Skeletal muscle cell (primary cell): ENCODE measurements around the gene KRTAP10-5.
"Not testable (repeated sequence)": the region's sequence is repeated elsewhere in the genome, so short reads cannot be mapped to it uniquely, and the experiment has no call there.

Experiments used
- DNase-seq: peaks from one replicate; pipeline ENCODE4 v3.0.0-alpha.2; 2010; ENCODE audit warnings: low read depth
- H3K4me3 ChIP-seq: 2 replicates; pipeline ENCODE4 v1.5.1; 2011; ENCODE audit warnings: low read depth, mild to moderate bottlenecking, control low read depth, low read length, moderate library complexity

KRTAP10-5 gene

GRCh38 chr21:44593598-44594405 is 13.4 kb upstream of the KRTAP10-5 start:
- H3K4me3 ChIP-seq, result no peak overlapping the region
- DNase-seq, result no peak

GRCh38 chr21:44592446-44593311 is 12.3 kb upstream of the KRTAP10-5 start, which contains the start of gene KRTAP10-6:
Gene KRTAP10-6 (minus strand): TSS chr21:44592505. CDS start chr21:44592484, 21 bp downstream.
- H3K4me3 ChIP-seq, result no peak within 1 kb of the TSS
- no peak for DNase-seq

GRCh38 chr21:44591801-44592130 is 11.4 kb upstream of the KRTAP10-5 start:
- not testable (repeated sequence) for DNase-seq, H3K4me3 ChIP-seq

DNA sequence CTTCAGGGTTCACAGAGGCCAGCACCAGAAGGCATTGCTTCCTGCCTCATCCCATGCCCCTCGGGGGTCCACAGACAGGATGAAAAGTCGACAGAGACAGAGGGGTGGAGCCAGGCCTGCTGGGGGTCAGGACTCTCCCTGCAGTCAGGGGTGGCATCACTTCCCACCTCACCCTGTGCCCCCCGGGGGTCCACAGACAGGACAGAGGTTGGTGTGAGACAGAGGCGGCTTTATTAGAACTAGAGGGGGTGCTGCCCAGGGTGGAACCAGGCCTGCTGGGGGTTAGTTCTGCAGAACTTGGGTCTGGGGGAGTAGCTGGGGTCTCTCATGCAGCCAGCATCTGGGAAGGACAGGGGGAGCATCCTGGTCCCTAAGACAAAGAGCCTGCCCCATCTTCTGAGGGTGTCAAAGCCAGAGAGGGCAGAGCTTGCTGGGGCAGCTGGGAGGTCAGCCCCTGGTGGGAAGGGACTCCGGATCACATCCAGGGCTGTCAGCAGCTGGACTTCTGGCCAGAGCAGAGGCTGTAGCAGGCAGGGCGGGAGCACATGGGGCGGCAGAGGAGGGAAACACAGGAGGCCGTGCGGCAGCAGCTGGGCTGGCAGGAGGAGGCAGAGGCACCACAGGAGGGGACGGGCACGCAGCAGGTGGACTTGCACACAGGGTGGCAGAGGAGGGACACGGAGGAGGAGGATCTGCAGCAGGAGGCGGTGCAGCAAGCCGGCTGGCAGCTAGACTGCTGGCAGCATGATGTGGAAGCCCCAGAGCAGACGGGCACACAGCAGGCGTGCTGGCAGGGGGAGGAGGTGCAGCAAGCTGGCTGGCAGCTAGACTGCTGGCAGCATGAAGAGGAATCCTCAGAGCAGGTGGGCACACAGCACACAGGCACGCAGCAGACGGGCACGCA is 10.7 kb upstream of the KRTAP10-5 start:
- DNase-seq, H3K4me3 ChIP-seq: not testable (repeated sequence)

DNA sequence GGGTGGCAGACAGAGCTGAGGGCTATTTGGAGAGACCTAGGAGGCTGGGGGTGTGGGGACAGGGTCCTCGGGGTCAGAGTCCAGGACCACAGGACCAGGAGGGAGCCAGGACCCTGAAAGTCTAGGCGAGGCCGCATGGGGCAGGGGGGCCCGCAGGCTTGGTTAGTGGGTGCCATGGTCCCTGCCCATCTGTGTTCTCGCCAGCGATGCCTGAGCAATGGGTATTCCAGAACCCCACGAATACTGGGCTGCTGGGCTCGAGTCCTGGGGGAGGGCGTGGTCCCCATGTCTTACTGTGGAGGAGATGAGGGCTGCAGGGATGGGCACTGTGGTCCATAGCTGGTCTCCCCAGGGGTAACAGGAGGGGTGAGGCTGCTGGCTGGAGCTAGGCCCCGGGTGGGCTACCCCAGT is 9.9 kb upstream of the KRTAP10-5 start:
- DNase-seq, result no peak
- H3K4me3 ChIP-seq, result no peak overlapping the region

- no peak for DNase-seq
- H3K4me3 ChIP-seq, result no peak overlapping the region
Measured at GRCh38 chr21:44589586-44590305, 9.3 kb upstream of the KRTAP10-5 start.

- H3K4me3 ChIP-seq, result no peak overlapping the region
- no peak for DNase-seq
Measured at GRCh38 chr21:44589094-44589493, 8.7 kb upstream of the KRTAP10-5 start.

GRCh38 chr21:44585892-44586291 is 5.5 kb upstream of the KRTAP10-5 start:
- no peak for DNase-seq
- H3K4me3 ChIP-seq, result no peak overlapping the region

- DNase-seq, result no peak
- no peak overlapping the region for H3K4me3 ChIP-seq
Measured at GRCh38 chr21:44583800-44584147, 3.4 kb upstream of the KRTAP10-5 start.

DNA sequence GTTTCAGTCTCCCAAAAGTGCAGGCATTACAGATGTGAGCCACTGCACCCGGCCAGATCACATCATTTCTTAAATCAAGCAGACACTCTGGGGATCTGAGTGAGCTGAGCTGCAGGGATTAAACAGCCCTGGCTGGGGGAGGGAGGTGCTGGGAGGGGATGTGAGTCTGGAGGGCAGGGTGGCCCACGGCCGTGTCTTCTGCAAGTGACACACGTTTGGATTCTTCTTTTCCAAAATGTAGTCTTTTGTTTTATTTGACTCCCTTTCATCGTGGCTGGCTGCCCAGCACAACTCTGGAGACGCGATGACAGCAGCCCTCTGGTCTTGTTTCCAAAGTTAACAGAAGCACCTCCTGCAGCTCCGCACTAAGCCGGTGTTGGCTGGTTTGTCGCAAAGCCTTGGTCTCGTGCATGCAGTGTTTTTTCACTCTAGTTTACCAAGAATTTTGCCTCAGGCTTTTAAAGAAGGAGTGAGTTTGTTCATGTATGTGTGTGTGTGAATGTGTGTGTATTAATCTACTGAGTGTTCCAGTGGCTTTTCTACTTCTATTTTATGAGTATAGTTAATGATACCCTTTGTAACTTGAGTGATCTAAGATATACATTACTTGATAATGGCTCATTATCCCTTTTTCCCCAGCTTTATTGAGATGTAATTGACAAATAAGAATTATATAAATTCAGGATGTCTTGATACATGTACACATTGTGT is 2.8 kb upstream of the KRTAP10-5 start:
- H3K4me3 ChIP-seq, result no peak overlapping the region
- no peak for DNase-seq

DNA sequence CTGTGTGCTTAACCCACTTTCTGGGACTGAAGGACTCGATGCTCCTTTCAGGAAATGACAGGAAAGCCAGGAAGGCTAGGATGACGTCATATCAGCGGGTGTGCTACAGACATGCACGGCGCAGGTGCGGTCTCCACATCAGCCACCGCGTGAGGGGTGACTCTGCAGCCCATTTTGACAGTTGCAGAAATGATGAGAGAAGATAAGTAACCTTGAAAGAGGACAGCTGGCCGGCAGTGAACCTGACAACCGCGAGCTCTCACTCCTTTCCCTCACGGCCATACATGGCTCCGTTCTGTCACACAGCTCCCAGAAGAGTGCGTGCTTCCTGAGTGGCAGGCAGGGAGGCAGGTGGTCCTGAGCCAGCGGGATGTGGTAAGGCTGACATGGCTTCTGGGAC is 1.7 kb upstream of the KRTAP10-5 start:
- no peak overlapping the region for H3K4me3 ChIP-seq
- DNase-seq, result no peak

DNA sequence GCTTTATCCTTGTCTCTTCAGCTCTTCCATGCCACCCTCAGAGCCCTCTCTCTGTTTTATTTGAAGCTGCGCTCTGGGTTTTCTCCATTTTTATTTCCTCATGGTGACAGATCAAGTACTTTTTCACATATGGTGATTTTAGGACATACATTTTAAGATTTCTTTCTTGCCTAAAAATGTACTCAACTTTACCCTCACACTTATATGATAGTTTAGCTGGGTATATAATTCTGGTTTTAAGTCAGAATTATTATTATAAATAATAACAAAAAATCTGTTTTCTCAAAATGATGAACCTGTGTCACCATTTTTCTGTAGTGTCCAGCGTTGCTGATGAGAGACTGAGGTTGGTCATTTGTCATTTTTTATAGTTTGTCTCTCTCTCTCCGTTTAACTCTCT is 754 bp upstream of the KRTAP10-5 start:
- no peak for DNase-seq
- no peak overlapping the region for H3K4me3 ChIP-seq

GRCh38 chr21:44579833-44580144 is 615 bp downstream of the KRTAP10-5 start:
- H3K4me3 ChIP-seq, result no peak overlapping the region
- no peak for DNase-seq

DNA sequence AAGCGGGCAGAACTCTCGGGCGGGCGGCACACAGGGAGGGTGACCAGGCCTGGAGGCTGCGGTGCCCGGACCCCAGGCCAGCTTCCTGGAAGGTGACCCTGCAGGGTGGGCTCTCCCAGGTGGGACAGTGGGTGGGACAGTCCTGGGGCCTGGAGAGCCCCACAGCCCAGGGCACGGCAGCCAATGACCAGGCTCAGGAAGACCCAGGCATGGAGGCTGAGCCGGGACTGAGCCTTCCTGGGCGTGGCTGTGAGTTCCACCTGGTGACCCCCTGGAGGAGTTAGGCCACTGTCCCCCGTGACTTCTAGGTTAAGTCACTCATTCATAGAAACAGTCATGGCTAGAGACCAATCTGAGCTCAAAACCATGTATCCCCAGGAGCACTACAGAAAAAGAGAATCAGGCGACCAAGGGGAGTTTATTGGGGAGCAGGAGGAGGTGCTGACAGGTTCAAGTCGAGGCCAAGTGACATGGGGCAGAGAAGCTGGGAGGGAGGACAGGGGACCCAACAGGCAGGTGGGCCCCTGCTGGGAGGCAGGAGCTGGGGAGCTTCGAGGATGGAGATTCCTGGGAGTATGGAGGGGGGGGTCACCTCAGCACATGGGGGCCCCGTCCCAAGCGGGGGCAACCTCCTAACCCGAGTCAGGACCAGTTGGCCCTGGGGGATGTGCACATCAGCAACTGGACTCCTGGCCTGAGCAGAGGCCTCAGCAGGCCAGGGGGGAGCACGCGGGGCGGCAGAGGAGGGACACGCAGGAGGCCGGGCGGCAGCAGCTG is 1.2 kb downstream of the KRTAP10-5 start:
- DNase-seq, result no peak

GRCh38 chr21:44578371-44579055 is 1.9 kb downstream of the KRTAP10-5 start:
- H3K4me3 ChIP-seq, result no peak overlapping the region
- DNase-seq, result no peak

More for the DNA sequence above, 1.2 kb downstream of the KRTAP10-5 start:
- H3K4me3 ChIP-seq, result no peak overlapping the region

GRCh38 chr21:44576025-44576420 is 4.4 kb downstream of the KRTAP10-5 start:
- no peak for DNase-seq
- no peak overlapping the region for H3K4me3 ChIP-seq

DNA sequence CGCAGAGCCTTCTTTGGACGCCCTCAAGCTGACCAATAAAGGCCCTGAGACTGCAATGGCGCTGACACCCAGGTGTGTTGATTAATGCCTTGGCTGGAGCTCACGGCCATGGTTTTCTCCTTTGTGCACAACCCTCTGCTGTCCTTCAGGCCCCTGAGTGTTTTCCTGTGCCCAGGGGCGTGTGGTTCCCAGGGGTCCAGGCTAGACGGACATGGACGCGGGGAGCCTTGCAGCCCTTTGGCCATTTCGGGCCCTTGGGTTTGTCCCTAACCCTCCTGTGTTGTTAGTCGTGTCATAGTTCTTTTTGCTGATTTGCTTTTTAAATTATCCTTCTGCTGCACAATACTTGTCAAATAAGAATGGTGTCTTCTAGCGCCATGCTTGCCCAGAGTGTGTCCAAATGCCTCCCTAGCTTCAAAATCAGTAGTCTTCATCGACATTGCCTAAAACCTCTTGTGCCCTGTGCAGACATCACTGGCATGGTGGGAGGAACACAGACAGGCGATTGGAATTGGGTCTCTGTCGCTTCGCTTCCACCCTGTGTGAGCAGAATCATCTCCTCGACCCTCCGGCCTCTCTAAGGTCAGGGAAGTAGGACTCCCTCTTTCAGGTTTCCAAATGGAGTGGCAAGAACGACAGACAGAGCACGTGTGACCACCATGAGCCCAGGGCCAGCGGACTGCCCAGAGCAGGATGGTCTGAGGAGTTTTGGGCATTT is 4.9 kb downstream of the KRTAP10-5 start:
- DNase-seq, result no peak
- no peak overlapping the region for H3K4me3 ChIP-seq
